K562 treated with DMSO at 1 percent for 12 hours (cell line): ENCODE measurements around the gene NOSTRIN. TPM values are rescaled to one million over a fixed set of nuclear protein-coding genes. Genes with fewer than 3 reads are reported as not detected.

Experiments
- total RNA-seq: library from RNA; unstranded; fragments of 300-600 nt; gene quantifications from 2 replicates; pipeline ENCODE4 v1.2.3, GENCODE V29; 2022; ENCODE audit not compliant: insufficient read depth

Gene NOSTRIN
- 10.2 and 18.9 TPM in 2 replicates for total RNA-seq

GRCh38 chr2:168801961-168802858, at the start of gene NOSTRIN:
Gene NOSTRIN, plus strand, starts transcription at chr2:168802637. Its CDS starts 10 bp downstream, at chr2:168802647.

DNA sequence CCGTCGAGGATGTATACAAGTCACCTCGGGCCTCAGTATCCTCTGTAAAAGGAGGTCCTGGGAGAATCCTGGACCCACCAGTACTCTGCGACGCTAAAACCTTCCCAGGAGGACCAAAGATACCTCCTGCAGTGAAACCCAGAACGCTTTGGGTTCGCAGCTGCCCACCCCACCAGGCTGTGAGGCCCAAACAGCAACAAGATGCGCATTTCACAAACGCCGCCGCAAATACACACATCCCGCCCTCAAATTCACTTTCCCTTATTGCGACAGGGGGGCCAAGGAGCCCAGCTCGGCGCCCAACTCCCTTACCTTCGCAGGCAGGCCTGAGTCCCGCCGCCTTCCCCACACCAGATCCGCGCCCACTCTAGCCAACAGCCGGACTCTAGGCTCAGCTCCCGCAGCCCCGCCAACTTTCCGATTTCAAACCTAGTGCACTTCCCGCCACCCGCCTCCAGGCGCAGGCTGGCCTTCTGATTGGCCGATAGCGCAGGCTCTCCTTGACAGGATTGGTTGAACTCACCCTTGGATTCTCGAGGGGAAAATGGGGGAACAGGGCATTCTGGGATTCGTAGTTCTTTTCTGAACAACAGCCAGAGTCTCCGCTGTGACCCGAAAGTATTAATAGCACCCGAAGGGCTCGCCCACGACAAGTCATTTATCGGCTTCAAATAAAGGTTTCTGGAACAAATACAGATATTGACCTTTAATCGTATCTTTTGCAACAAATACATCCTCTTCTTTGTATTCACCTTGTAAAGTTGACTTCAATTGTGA, 87.8 kb downstream of the NOSTRIN start, which contains the start of gene SPC25:
Gene SPC25, minus strand, starts transcription at position 425 of the 777 bp plus-strand sequence. CDS start 911 bp downstream, outside the sequence.

GRCh38 chr2:168901003-168901402, 98.6 kb downstream of the NOSTRIN start, which contains the start of gene G6PC2:
Gene G6PC2, plus strand, starts transcription at chr2:168901291. Its CDS starts 41 bp downstream, at chr2:168901332.

Other genes with a start within 250 kb of the NOSTRIN start
- gene SPC25, start 87.8 kb downstream of the NOSTRIN start, total RNA-seq, result 53.3 and 88.5 TPM in 2 replicates
- gene G6PC2, start 98.7 kb downstream of the NOSTRIN start, total RNA-seq, result not detected in 2 replicates
- 0.21 TPM in 1 of 2 replicates, not detected in the other for gene ABCB11, start 228.7 kb downstream of the NOSTRIN start, total RNA-seq